AG04450 (cell line): ENCODE measurements around the gene NAE1. TPM values are rescaled to one million over a fixed set of nuclear protein-coding genes. Genes with fewer than 3 reads are reported as not detected.

Experiments
- CTCF ChIA-PET: fragments of 300-600, 350-600 bp; formaldehyde crosslinking; extraction: SDS; loops from one replicate; lab custom pipeline; 2022; ENCODE audit warnings: antibody characterized with exemption, inconsistent platforms; lab: Charles Lee
- POLR2A ChIA-PET: fragments of 350-600 bp; formaldehyde crosslinking; extraction: SDS; loops from one replicate; lab custom pipeline; 2021; ENCODE audit warnings: antibody characterized with exemption, inconsistent platforms; lab: Yijun Ruan, JAX
- DNase-seq: peaks from one replicate; pipeline ENCODE4 v3.0.0-alpha.2; 2011; ENCODE audit warnings: low read depth, low spot score
- H3K27ac ChIP-seq: one replicate; pipeline ENCODE4 v1.5.1; 2012; ENCODE audit warnings: low read depth, low read length, control low read depth
- H3K27me3 ChIP-seq: one replicate; pipeline ENCODE4 v1.6.0; 2012; ENCODE audit warnings: low read length; ENCODE audit not compliant: control insufficient read depth, insufficient read depth
- H3K4me3 ChIP-seq: 2 replicates; pipeline ENCODE4 v1.5.1; 2011; ENCODE audit warnings: mild to moderate bottlenecking, low read depth, low read length, control low read depth
- H3K9me3 ChIP-seq: 2 replicates; pipeline ENCODE4 v1.5.1; 2012; ENCODE audit warnings: low read length; ENCODE audit not compliant: control insufficient read depth, insufficient read depth
- polyA plus RNA-seq: library from polyadenylated mRNA; depleted of rRNA; stranded (reverse); fragments of >200 nt; gene quantifications from 2 replicates; pipeline ENCODE4 v1.2.3, GENCODE V29; 2011
- TF ChIP-seq, protein P1 (sequence below): IDR thresholded peaks from 2 replicates; pipeline ENCODE4 v1.5.1; 2011; ENCODE audit warnings: low read depth, low read length, control low read depth, inconsistent platforms

NAE1 gene
- polyA plus RNA-seq, 1 experiment = 49.8 TPM

DNA sequence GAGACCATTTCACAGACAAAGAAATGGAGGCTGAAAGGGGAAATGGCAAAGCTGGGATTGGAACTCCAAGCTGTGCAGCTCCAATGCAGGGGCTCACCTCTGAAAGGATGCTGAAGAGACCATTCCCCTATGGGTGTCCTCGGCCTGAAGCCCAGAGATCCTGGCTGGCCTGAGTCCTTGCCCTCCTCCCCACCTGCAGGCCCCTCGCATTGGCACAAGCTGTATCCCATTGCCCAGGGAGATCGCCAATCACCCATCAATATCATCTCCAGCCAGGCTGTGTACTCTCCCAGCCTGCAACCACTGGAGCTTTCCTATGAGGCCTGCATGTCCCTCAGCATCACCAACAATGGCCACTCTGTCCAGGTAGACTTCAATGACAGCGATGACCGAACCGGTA lies 16.1 kb upstream of the NAE1 start:
- TF ChIP-seq, protein P1, sequence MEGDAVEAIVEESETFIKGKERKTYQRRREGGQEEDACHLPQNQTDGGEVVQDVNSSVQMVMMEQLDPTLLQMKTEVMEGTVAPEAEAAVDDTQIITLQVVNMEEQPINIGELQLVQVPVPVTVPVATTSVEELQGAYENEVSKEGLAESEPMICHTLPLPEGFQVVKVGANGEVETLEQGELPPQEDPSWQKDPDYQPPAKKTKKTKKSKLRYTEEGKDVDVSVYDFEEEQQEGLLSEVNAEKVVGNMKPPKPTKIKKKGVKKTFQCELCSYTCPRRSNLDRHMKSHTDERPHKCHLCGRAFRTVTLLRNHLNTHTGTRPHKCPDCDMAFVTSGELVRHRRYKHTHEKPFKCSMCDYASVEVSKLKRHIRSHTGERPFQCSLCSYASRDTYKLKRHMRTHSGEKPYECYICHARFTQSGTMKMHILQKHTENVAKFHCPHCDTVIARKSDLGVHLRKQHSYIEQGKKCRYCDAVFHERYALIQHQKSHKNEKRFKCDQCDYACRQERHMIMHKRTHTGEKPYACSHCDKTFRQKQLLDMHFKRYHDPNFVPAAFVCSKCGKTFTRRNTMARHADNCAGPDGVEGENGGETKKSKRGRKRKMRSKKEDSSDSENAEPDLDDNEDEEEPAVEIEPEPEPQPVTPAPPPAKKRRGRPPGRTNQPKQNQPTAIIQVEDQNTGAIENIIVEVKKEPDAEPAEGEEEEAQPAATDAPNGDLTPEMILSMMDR = no peak
- Histone ChIP-seq H3K9me3 (no peaks in the 10 kb centered on the region), H3K27ac (no peak overlapping the region), H3K4me3 (no peak overlapping the region), H3K27me3 (peaks cover 68% of the 10 kb centered on the region)
- ChIA-PET CTCF (interaction anchor here (4.8 to 11.7 kb wide), 2 partner anchors 16 to 21 kb away, joined by 24 to 97 read pairs; partner anchors contain the start of gene NAE1), POLR2A (no interaction called here)
- no peak for DNase-seq

DNA sequence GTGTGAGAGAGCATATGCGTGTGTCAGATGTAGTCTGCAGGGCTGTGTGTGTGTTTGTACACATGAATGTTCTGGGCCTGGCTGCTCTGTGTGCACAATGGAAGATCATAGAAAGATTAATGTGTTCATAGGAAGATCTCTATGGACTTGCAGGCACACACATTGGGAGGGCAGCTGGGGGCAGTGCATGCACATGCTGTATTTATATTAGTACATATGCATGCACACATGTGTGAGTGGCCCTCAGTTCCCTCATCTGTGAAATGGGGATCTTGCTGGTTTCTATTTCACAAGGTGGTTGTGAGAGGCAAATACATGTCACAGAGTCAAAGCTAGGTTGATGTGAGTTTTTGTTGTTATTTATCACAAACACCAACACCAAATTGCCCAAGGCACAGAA lies 15.5 kb upstream of the NAE1 start:
- ChIA-PET POLR2A (no interaction called here), CTCF (interaction anchor here (4.8 to 11.7 kb wide), 2 partner anchors 15 to 22 kb away, joined by 24 to 97 read pairs; partner anchors contain the start of gene NAE1)
- TF ChIP-seq, protein P1 = no peak
- no peak overlapping the region for H3K4me3 ChIP-seq
- H3K27me3 ChIP-seq = peaks cover 71% of the 10 kb centered on the region
- H3K9me3 ChIP-seq = no peaks in the 10 kb centered on the region
- H3K27ac ChIP-seq = no peak overlapping the region
- no peak for DNase-seq

DNA sequence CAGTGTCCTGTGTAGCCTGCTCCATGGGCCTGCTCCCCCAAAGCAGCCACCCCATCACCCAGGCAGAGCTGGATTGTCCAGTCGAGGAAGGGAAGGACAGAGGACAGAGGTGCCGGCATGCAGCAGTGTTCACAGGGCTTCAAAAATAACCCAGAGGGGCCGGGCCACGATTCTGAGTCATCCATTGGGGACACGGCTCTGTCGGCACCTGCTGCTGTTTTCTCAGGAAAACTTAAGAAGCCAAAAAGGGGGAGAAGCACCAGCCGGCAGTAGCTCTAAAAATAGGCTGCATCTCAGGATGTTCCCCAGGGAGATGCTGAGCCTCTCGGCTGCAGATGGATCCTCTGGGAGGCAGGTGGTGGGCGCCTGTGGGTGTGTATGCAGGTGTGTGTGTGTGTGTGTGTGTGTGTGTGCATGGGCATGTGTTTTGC lies 15.0 kb upstream of the NAE1 start:
- TF ChIP-seq, protein P1 = no peak
- H3K27ac ChIP-seq = no peak overlapping the region
- ChIA-PET POLR2A (no interaction called here), CTCF (interaction anchor here (4.8 to 11.7 kb wide), 2 partner anchors 15 to 22 kb away, joined by 24 to 97 read pairs; partner anchors contain the start of gene NAE1)
- H3K9me3 ChIP-seq = no peaks in the 10 kb centered on the region
- peaks cover 72% of the 10 kb centered on the region for H3K27me3 ChIP-seq
- no peak for DNase-seq
- no peak overlapping the region for H3K4me3 ChIP-seq

DNA sequence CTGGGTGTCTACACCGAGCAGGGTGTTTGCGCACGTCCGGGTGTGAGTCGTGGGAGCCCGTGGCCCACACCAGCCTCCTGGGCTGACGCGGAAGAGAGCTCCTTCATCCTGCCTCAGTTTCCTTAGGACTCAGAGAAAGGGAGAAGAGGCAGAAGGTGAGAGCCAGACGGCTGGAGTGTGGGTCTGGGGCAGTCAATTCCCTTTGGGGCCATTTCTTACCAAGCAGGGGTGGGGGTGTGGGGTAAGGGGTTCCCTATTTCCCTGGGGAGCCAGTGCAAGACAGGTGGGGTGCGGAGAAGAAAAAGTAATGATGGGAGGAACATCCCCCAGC lies 14.3 kb upstream of the NAE1 start:
- DNase-seq = no peak
- TF ChIP-seq, protein P1 = no peak
- Histone ChIP-seq H3K9me3 (no peaks in the 10 kb centered on the region), H3K27ac (no peak overlapping the region), H3K27me3 (peaks cover 70% of the 10 kb centered on the region), H3K4me3 (peak overlapping the region; percentile 35)
- ChIA-PET CTCF (interaction anchor here (4.8 to 11.7 kb wide), 2 partner anchors 14 to 23 kb away, joined by 24 to 97 read pairs; partner anchors contain the start of gene NAE1), POLR2A (no interaction called here)

DNA sequence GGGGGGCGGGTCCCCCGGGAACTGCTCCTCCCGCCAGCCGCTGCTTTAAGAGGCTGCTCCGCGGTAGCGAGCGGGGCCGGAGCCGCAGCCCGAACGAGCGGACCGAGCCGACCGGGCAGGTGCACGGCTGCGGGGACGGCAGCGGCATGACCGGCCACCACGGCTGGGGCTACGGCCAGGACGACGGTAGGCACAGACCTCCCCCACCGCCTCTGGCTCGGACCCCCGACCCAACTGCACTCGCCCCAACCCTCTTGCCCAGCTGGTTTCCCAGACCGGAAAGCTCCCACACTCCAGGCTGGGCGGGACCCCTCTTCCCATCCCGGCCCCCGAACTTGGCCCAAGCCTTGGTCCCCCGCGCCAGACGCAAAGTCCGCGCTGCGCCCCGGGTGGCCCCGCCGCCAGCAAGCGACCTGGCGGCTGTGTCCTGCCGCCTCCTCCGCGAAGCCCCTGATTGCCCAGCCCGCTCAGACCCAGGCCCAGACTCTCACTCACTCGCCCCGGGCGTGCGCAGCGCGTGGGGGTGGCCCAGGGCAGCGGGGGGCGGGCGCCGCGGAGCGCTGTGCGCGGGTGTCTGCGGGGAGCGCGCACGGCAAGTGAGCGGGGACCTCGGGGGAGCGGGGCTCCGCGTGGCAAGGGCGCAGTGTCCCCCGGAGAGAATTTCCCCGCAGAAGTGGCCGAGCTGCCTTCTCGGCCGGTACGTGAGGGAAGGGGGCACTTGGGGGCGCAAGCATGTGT lies 13.7 kb upstream of the NAE1 start, which contains the start of gene CA7:
Gene CA7 (plus strand): TSS at position 73 of the 738 bp plus-strand sequence. CDS start 74 bp downstream, at position 147.
- H3K27me3 ChIP-seq = peaks cover 73% of the 10 kb centered on the region
- ChIA-PET POLR2A (no interaction called here), CTCF (interaction anchor here (4.8 to 11.7 kb wide), 2 partner anchors 13 to 23 kb away, joined by 24 to 97 read pairs; partner anchors contain the start of gene NAE1)

More for the DNA sequence above, 13.7 kb upstream of the NAE1 start, which contains the start of gene CA7:
- TF ChIP-seq, protein P1 = no peak
- H3K9me3 ChIP-seq = no peaks in the 10 kb centered on the region
- H3K4me3 ChIP-seq = peak within 1 kb of the TSS; percentile 40
- no peak within 1 kb of the TSS for H3K27ac ChIP-seq
- no peak for DNase-seq
